NK-92 treated with Interleukin-12 subunit alpha and Interleukin-12 subunit beta, amount 100 ng/mL, for 24 hours (cell line): ENCODE results near the gene ITGA2B.
"Not testable (repeated sequence)": the region's sequence is repeated elsewhere in the genome, so short reads cannot be mapped to it uniquely, and the experiment has no call there.

Experiments used
- DNase-seq: peaks from one replicate; lab custom pipeline; 2025; lab: John Stamatoyannopoulos, UW

Gene ITGA2B

DNA sequence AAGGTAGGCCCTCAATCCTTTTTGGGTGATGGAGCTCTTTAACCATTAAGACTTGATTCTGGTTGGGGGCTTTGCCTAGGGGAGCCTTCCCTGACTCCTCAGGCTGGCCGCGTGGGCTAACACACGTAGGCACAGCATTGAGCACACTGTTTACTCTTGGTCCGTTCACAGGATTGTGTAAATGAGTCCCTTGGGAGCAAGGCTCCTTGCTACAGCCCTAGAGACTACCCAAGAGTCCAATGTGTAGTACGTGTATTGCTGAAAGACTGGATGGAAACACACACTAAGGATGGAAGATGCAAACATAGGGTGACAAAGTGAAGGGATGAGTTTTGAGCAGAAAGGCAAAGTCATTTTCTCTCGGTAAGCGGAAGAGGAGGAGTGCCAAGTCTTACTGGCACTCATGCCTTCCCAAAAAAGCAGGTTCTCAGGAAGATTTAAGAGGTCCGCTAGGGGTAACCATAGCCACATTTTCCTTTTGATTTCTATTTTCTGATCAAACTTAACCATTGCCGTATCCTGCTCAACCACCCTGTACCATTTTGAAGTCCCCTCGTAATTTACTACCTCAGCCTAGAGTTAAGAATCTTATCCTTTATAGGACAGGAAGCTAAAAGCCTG lies 911 bp upstream of the ITGA2B start:
- DNase-seq: no peak

GRCh38 chr17:44389723-44390202 lies 314 bp upstream of the ITGA2B start:
- DNase-seq: no peak

GRCh38 chr17:44387804-44388203 lies 1.6 kb downstream of the ITGA2B start:
- DNase-seq: no peak

GRCh38 chr17:44386182-44386525 lies 3.3 kb downstream of the ITGA2B start:
- no peak for DNase-seq

DNA sequence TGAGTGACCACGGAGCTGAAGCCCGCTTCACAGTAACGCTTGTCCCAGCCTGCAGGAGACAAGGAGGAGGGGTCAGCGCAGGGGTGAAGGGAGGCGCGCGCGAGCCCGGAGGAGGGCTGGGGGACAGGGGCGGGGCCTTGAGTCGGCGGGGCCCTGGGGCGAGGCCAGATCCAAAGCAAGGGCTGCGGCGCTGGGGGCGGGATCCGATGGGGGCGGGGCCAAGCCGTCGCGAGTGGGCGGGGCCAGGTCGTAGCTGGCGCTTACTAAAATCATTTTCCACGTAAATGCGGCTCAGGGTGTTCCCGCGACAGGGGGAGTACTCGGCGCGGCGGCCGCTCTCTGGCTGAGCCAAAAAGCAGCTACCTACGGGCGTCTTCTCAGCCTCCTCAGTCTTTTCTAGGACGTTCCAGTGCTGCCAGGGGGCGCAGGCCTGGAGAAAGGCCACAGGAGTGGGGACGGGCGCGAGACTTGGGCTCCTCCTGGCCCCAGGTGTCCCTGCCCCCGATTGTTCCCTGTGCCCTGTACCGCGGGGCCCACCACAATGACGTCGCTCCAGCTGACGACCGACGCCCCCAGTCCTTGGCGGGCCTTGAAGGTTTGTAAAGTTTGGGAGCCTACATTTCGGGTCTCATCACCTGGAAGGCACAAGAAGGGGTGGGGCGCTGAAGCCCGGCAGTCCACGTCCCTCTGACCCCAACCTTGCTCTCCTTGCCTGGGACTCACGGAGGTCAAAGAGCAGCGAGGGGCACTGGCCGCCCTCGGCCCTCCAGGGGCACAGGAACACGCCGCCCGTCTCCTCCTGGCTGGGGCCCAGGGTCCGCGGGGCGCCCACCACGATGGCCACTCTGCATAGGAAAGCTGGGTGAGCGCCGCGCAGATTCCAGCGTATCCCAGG lies 3.9 kb downstream of the ITGA2B start:
- no peak for DNase-seq

DNA sequence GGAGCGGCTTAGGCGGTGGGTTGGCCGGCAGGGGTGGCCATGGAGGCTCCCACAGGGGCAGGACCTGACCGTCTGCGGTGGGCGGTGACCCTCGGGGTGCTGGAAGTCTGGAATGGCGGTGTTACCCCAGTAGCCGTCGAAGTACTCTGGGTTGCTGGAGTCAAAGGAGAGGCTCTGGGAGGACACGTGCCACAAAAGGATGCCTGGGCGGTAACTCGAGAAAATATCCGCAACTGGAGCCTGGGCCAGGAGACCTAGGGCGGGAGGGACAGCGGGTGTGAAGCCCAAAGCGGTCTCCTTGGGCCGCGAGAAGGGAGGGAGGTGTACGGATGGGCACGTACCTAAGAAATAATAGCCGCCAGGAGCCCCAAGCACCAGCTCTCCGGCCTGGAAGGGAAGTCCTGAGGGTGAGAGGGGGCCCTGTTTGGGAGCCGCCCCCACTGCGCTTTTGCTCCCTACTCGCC lies 4.6 kb downstream of the ITGA2B start:
- DNase-seq: no peak

- DNase-seq: no peak
Observed at GRCh38 chr17:44384281-44384822, 5.1 kb downstream of the ITGA2B start.

DNA sequence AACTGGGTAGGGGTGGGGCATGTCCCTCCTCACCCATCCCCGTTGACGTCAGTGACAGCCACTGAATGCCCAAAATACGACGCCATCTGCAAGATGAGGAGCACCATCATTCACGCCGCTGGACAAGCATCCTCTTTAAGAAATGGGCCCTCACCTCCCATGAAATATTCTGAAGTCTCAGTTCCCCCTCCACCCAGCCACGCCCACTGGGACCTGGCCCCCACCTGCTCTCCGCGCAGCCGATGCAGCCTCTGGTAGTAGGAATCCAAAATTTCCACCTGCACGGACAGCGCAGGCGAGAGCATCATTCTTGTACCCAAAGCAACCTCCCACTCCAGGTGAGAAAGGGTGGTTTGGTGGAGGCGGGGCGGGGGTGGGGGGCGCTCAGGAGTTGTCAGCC lies 5.6 kb downstream of the ITGA2B start:
- DNase-seq: no peak

GRCh38 chr17:44383363-44383762 lies 6.1 kb downstream of the ITGA2B start:
- no peak for DNase-seq

DNA sequence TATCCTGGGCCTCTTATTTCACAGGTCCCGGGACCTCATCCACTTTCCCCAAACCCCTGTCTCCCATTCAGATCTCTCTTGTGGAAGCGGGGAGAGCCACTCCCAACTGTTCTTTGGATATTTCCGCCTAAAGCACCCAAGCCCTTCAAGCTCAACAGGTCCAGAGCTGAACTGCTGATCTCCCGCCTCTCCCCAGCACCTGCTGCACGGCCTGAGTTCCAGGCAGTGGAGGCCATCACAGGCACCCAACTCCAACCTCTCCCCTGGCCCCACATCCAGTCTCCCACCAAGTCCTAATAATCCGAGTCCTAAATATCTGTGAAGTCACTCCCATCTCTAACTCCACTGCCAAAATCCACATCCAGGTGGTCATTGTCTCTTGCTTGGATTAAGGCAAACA lies 6.5 kb downstream of the ITGA2B start:
- no peak for DNase-seq

DNA sequence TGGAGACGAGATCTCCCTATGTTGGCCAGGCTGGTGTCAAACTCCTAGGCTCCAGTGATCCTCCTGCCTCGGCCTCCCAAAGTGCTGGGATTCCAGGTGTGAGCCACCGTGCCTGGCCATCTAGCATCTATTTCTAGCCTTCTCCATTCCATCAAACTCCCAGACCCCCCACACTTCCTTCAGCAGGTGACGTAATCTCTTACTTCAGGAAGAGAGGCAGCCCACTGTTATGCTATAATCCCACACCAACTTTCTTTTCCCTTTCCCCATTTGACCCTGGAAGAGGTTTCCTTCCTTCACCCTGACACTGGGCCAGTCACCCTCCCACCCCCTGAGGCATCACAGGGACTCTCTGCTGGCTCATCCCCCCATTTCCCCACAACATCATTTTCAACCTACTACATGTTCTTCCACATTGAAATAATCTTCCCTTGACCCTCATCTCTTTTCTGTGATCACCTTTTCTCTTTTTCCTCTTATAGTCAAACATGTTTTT lies 7.6 kb downstream of the ITGA2B start:
- no peak for DNase-seq

GRCh38 chr17:44380767-44381166 lies 8.7 kb downstream of the ITGA2B start:
- DNase-seq: no peak

DNA sequence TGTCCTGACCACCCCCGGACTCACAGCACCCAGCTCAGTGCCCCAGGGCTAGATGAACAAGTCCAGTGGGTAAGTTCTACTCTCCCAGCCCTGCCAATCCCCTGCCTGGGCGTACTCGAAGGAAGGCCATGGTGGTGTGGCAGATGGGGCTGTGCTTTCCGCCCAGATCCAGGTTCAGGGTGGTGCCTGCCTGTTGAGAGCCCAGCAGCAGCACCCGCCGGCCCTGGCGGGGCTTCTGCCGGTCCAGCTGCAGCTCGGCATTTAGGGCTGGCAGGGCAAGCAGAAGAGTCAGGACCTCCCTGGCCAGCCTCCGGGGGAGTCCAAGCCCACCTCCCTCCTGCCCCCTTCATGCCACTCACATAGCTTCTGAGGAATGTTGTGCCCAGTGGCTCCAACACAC lies 9.6 kb downstream of the ITGA2B start:
- no peak for DNase-seq

DNA sequence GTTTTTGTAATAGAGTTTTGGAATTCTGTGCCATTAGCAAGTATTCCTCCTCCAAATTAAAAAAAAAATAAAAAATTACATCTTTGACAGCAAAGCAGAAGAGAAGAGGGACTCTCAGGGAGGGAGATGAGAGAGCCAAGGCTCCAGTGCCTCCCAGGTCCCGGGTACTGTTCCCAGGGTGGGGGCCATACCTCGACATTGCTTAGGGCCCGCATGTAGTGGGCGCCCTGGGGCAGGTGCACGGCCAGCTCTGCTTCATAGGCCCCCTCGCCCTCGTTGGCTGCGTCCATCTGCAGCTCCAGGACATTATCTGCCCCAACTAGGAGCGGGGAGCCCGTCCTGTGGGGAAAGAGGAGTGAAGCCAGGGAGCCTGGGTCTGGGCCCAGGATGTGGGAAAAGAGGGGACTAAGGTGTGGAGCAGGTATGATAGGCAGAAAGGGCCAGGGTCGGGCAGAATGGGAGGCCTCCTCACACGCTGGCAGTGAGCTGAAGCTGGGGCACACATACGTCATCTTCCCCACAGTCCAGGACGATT lies 11.2 kb downstream of the ITGA2B start:
- no peak for DNase-seq

GRCh38 chr17:44376779-44377178 lies 12.7 kb downstream of the ITGA2B start:
- no peak for DNase-seq

DNA sequence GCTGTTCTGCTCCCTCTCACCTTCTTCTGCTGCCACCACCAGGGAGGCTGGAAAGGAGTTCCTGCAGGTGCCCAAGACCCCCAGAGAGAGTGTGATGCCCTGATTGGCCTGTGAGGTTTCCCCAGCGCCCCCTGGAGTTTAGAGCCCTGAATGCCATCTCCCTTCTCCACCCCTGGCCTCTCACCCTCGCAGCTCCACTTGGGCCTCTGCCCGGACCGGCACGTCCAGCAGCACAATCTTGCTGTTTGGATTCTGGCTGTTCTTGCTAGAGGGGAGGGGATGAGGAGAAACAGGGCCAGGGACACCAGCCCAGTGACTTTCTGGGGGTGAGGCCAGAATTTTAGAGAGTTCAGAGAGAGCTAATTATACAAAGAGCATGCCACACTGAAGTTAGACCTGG lies 13.3 kb downstream of the ITGA2B start:
- no peak for DNase-seq

DNA sequence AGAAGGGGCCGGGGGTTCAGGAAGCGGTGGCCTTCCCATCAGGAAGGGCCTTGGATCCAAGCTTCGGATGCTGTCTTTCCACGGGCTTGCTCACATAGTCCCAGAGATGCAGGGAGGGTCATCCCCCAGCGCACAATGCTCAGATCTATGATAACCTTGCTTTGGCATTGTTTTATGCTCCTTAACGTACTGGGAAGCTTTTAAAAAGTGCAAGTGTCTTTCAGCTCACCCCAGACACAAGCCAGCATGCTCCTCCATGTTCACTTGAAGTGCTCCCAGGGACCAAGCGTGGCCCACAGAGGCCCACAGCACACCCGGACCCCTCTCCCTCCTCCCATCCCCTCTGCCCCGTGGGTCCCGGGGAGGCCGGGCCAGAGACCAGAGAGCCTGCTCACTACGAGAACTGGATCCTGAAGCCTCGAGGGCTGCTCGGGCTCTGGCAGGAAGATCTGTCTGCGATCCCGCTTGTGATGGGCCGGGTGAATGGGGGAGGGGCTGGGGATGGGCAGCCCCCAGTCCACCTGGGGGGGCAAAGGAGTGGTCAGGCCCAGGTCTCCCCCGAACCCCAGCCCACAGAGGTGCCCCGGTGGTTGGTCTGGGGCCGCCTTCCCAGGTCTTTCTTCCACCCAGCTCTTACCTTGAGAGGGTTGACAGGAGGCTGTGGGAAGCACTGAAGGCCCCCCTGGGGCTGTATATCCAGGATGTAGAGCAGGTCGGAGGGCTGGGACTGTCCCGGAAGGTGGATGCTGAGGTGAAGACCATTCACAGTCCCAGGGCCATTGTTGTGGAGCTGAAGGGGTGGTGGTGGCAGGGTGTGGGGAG lies 14.0 kb downstream of the ITGA2B start:
- no peak for DNase-seq

GRCh38 chr17:44374306-44375195 lies 14.9 kb downstream of the ITGA2B start:
- no peak for DNase-seq

GRCh38 chr17:44372036-44372435 lies 17.4 kb downstream of the ITGA2B start:
- DNase-seq: no peak

GRCh38 chr17:44369414-44370023 lies 19.9 kb downstream of the ITGA2B start:
- DNase-seq: not testable (repeated sequence)
